Esophagus muscularis mucosa (tissue), 4 donors: ENCODE data around the gene KRTAP5-3. TPM values are rescaled to one million over a fixed set of nuclear protein-coding genes. Genes with fewer than 3 reads are reported as not detected.
"Not testable (repeated sequence)": the region's sequence is repeated elsewhere in the genome, so short reads cannot be mapped to it uniquely, and the experiment has no call there.

Experiments used
- DNase-seq: peaks from one replicate; pipeline ENCODE4 v3.0.0-alpha.2; 2017; ENCODE audit errors: extremely low spot score
- H3K27ac ChIP-seq, 4 donors: fragments of 200-600 bp; sonication (generic); replicated peaks in 1 of 4; 1 replicate in 3 of 4; 2 replicates in 1 of 4; pipeline ENCODE4 v1.5.1; 2016 to 2019; ENCODE audit warnings: mild to moderate bottlenecking in 1 of 4
- H3K27me3 ChIP-seq, 4 donors: fragments of 200-600 bp; sonication (generic); one replicate each; pipeline versions ENCODE4 v1.5.1 to v1.6.0; 2016 to 2019
- H3K36me3 ChIP-seq, 4 donors: fragments of 200-600 bp; sonication (generic); one replicate each; pipeline ENCODE4 v1.5.1; 2016 to 2019
- H3K4me1 ChIP-seq, 4 donors: fragments of 200-600 bp; sonication (generic); one replicate each; pipeline ENCODE4 v1.5.1; 2016 to 2019
- H3K4me3 ChIP-seq, 4 donors: fragments of 200-600 bp; sonication (generic); 1 replicate in 2 of 4; 2 replicates in 2 of 4; pipeline ENCODE4 v1.5.1; 2016 to 2019; ENCODE audit warnings: mild to moderate bottlenecking in 4 of 4, moderate library complexity in 1 of 4
- H3K9me3 ChIP-seq, 4 donors: fragments of 200-600 bp; sonication (generic); 1 replicate in 3 of 4; 2 replicates in 1 of 4; pipeline ENCODE4 v1.5.1; 2016 to 2019
- CTCF ChIP-seq, 3 experiments: fragments of 200-600 bp in 2 of 3; fragments of 450-650 bp in 1 of 3; sonication (generic) in 2 of 3; IDR thresholded peaks; one replicate each; pipeline ENCODE4 v1.5.1; 2017 to 2019; ENCODE audit warnings: antibody characterized with exemption in 3 of 3, mild to moderate bottlenecking in 2 of 3, moderate library complexity in 1 of 3
- EP300 ChIP-seq: sonication (generic); formaldehyde crosslinking; IDR thresholded peaks from one replicate; pipeline ENCODE4 v1.6.1; 2017; ENCODE audit warnings: antibody characterized with exemption
- POLR2A ChIP-seq: fragments of 450-650 bp; IDR thresholded peaks from one replicate; pipeline ENCODE4 v1.6.1; 2017; ENCODE audit warnings: antibody characterized with exemption, moderate library complexity, mild to moderate bottlenecking, low read depth
- POLR2AphosphoS5 ChIP-seq, 2 donors: sonication (generic); formaldehyde crosslinking; IDR thresholded peaks; one replicate each; pipeline ENCODE4 v1.6.1; 2017; ENCODE audit warnings: antibody characterized with exemption in 2 of 2
- WGBS: methylation state at CpG from one replicate; pipeline ENCODE4 v1.1.5; 2018; 5-methylcytosine and 5-hydroxymethylcytosine counted together
- intact Hi-C: fragments of 100-400 bp; cut with DNase I; formaldehyde crosslinking; loops from one replicate; pipeline ENCODE4 v1.15.1; 2023
- total RNA-seq, 4 donors: library from RNA; depleted of rRNA; stranded (reverse); fragments of >200 nt; gene quantifications; one replicate each; pipeline versions ENCODE4 v1.1.0 to v1.2.1, GENCODE V29; 2016

KRTAP5-3 gene
- total RNA-seq, 4 donors from 2014 or later, result not detected

GRCh38 chr11:1592628-1593027 lies 15.6 kb downstream of the KRTAP5-3 start:
- intact Hi-C loops, result no loop called here
- WGBS, result 69% methylated on average over 9 of the region's 9 CpGs
- TF ChIP-seq CTCF (IDR thresholded peaks at IDR 0.05) (no peak), POLR2AphosphoS5 (IDR thresholded peaks at IDR 0.05) (no peak), POLR2A (no peak), EP300 (no peak)

GRCh38 chr11:1589996-1590395 lies 18.3 kb downstream of the KRTAP5-3 start:
- Histone ChIP-seq H3K4me1 (no peaks in the 10 kb centered on the region), H3K27me3 (peaks cover 0 to 29% (median 2%) of the 10 kb centered on the region in 4 donors), H3K9me3 (no peaks in the 10 kb centered on the region), H3K4me3 (no peak overlapping the region), H3K27ac (no peak overlapping the region), H3K36me3 (no peaks in the 10 kb centered on the region)
- TF ChIP-seq POLR2AphosphoS5 (IDR thresholded peaks at IDR 0.05) (no peak), POLR2A (no peak), EP300 (no peak), CTCF (IDR thresholded peaks at IDR 0.05) (no peak)
- WGBS, result 86% methylated on average over 6 of the region's 6 CpGs
- intact Hi-C loops, result no loop called here
- no peak for DNase-seq

More at GRCh38 chr11:1592628-1593027, 15.6 kb downstream of the KRTAP5-3 start:
- Histone ChIP-seq H3K4me3 (no peak overlapping the region), H3K9me3 (no peaks in the 10 kb centered on the region), H3K4me1 (no peaks in the 10 kb centered on the region), H3K36me3 (no peaks in the 10 kb centered on the region), H3K27me3 (peaks cover 0 to 48% (median 2%) of the 10 kb centered on the region in 4 donors), H3K27ac (no peak overlapping the region)
- no peak for DNase-seq

- WGBS, result 34% methylated on average over 8 of the region's 10 CpGs
- H3K4me1 ChIP-seq, intact Hi-C loops, H3K36me3 ChIP-seq, H3K27ac ChIP-seq, DNase-seq, H3K9me3 ChIP-seq, H3K4me3 ChIP-seq: not testable (repeated sequence)
- peaks cover 0 to 27% (median 2%) of the 10 kb centered on the region in 4 donors for H3K27me3 ChIP-seq
Observed at GRCh38 chr11:1589191-1589963, 18.9 kb downstream of the KRTAP5-3 start.

GRCh38 chr11:1586699-1587098 lies 21.6 kb downstream of the KRTAP5-3 start:
- TF ChIP-seq POLR2A (no peak), POLR2AphosphoS5 (IDR thresholded peaks at IDR 0.05) (no peak)
- H3K27ac ChIP-seq, result no peak overlapping the region
- DNase-seq, result no peak
- WGBS, result 88% methylated on average over 2 of the region's 2 CpGs
- H3K36me3 ChIP-seq, result no peaks in the 10 kb centered on the region
- peaks cover 0 to 5% (median 0%) of the 10 kb centered on the region in 4 donors for H3K27me3 ChIP-seq
- intact Hi-C loops, result no loop called here
- no peaks in the 10 kb centered on the region for H3K9me3 ChIP-seq
- H3K4me3 ChIP-seq, result no peak overlapping the region
- no peaks in the 10 kb centered on the region for H3K4me1 ChIP-seq

- H3K27me3 ChIP-seq, intact Hi-C loops, H3K27ac ChIP-seq, H3K36me3 ChIP-seq, H3K4me1 ChIP-seq, DNase-seq, H3K4me3 ChIP-seq, H3K9me3 ChIP-seq: not testable (repeated sequence)
- WGBS, result 53% methylated on average over 2 of the region's 9 CpGs
Observed at GRCh38 chr11:1584661-1585370, 23.4 kb downstream of the KRTAP5-3 start, which contains the start of gene KRTAP5-1. TSS of gene KRTAP5-1 (minus strand) at chr11:1585283. CDS start at chr11:1585249, 34 bp downstream.

- H3K4me3 ChIP-seq, H3K4me1 ChIP-seq, intact Hi-C loops, H3K27me3 ChIP-seq, DNase-seq, H3K9me3 ChIP-seq, H3K27ac ChIP-seq, H3K36me3 ChIP-seq: not testable (repeated sequence)
- 76% methylated on average over 2 of the region's 2 CpGs for WGBS
Observed at GRCh38 chr11:1582909-1583308, 25.4 kb downstream of the KRTAP5-3 start.
